ENCODE measurements around the gene MBNL1.
"Not testable (repeated sequence)": the region's sequence is repeated elsewhere in the genome, so short reads cannot be mapped to it uniquely, and the experiment has no call there.

The MBNL1 gene

GRCh38 chr3:152416808-152417580 lies 148.3 kb downstream of the MBNL1 start:
- no peak for DNase-seq

GRCh38 chr3:152419748-152420147 lies 151.0 kb downstream of the MBNL1 start:
- DNase-seq: no peak

GRCh38 chr3:152421162-152421561 lies 152.4 kb downstream of the MBNL1 start:
- DNase-seq: no peak

- no peak for DNase-seq
These were observed 157.7 kb downstream of the MBNL1 start for GRCh38 chr3:152426393-152426792.

- no peak for DNase-seq
These were observed 159.8 kb downstream of the MBNL1 start for GRCh38 chr3:152428577-152428976.

GRCh38 chr3:152430223-152431002 lies 161.7 kb downstream of the MBNL1 start:
- no peak for DNase-seq

GRCh38 chr3:152434142-152434541 lies 165.4 kb downstream of the MBNL1 start:
- no peak for DNase-seq

GRCh38 chr3:152435210-152435609 lies 166.5 kb downstream of the MBNL1 start:
- DNase-seq: not testable (repeated sequence)

- DNase-seq: no peak
These were observed 168.2 kb downstream of the MBNL1 start for GRCh38 chr3:152436707-152437590.

GRCh38 chr3:152438181-152438580 lies 169.5 kb downstream of the MBNL1 start:
- no peak for DNase-seq

GRCh38 chr3:152438706-152439105 lies 170.0 kb downstream of the MBNL1 start:
- no peak for DNase-seq

- DNase-seq: not testable (repeated sequence)
These were observed 171.5 kb downstream of the MBNL1 start for GRCh38 chr3:152440243-152440642.

GRCh38 chr3:152443212-152444023 lies 174.7 kb downstream of the MBNL1 start:
- DNase-seq: no peak

GRCh38 chr3:152444029-152444641 lies 175.4 kb downstream of the MBNL1 start:
- peak; percentile 18 for DNase-seq

GRCh38 chr3:152445212-152445611 lies 176.5 kb downstream of the MBNL1 start:
- no peak for DNase-seq

- DNase-seq: no peak
These were observed 177.8 kb downstream of the MBNL1 start for GRCh38 chr3:152446495-152446894.

GRCh38 chr3:152447511-152447910 lies 178.8 kb downstream of the MBNL1 start:
- DNase-seq: no peak

GRCh38 chr3:152448091-152448490 lies 179.4 kb downstream of the MBNL1 start:
- no peak for DNase-seq

- no peak for DNase-seq
These were observed 183.6 kb downstream of the MBNL1 start for GRCh38 chr3:152452318-152452717.

- no peak for DNase-seq
These were observed 185.5 kb downstream of the MBNL1 start for GRCh38 chr3:152454076-152454875.

GRCh38 chr3:152455989-152456388 lies 187.3 kb downstream of the MBNL1 start:
- DNase-seq: no peak
